Measurements from ENCODE around the gene TRABD2B.
A peak's percentile ranks its signal among the peaks of the same experiment; 100 is the strongest.

The TRABD2B gene

GRCh38 chr1:47951545-47952235 is 45.5 kb downstream of the TRABD2B start:
- H3K27ac ChIP-seq: no peak overlapping the region
- TF ChIP-seq, protein P1, sequence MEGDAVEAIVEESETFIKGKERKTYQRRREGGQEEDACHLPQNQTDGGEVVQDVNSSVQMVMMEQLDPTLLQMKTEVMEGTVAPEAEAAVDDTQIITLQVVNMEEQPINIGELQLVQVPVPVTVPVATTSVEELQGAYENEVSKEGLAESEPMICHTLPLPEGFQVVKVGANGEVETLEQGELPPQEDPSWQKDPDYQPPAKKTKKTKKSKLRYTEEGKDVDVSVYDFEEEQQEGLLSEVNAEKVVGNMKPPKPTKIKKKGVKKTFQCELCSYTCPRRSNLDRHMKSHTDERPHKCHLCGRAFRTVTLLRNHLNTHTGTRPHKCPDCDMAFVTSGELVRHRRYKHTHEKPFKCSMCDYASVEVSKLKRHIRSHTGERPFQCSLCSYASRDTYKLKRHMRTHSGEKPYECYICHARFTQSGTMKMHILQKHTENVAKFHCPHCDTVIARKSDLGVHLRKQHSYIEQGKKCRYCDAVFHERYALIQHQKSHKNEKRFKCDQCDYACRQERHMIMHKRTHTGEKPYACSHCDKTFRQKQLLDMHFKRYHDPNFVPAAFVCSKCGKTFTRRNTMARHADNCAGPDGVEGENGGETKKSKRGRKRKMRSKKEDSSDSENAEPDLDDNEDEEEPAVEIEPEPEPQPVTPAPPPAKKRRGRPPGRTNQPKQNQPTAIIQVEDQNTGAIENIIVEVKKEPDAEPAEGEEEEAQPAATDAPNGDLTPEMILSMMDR (conservative IDR thresholded peaks at IDR 0.05): no peak

DNA sequence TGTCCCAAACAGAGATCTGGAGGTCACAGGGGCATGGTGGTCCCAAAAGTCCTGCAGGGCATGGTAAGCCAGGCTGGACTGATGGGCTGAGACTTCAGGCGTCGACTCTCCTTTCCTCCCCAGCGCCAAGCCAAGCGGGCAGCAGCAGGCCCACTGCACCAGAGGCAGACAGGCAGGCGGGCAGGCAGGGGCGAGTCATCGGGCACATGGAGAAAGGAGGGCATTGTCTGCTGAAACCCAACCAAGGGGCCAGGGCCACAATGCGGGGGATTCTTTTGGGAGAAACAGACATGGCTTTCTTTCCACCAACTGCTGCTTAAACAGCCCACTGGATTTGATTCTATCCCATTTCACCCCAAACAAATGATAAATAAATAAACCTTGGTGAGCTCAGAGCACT is 46.2 kb downstream of the TRABD2B start:
- TF ChIP-seq, protein P1 (conservative IDR thresholded peaks at IDR 0.05): no peak
- no peak overlapping the region for H3K27ac ChIP-seq

- TF ChIP-seq, protein P1 (conservative IDR thresholded peaks at IDR 0.05): no peak
- H3K27ac ChIP-seq: no peak overlapping the region
These were observed 46.7 kb downstream of the TRABD2B start for GRCh38 chr1:47950471-47950870.

GRCh38 chr1:47948126-47948525 is 49.1 kb downstream of the TRABD2B start:
- TF ChIP-seq, protein P1 (conservative IDR thresholded peaks at IDR 0.05): peak; percentile 35
- H3K27ac ChIP-seq: no peak overlapping the region

- no peak overlapping the region for H3K27ac ChIP-seq
- TF ChIP-seq, protein P1 (conservative IDR thresholded peaks at IDR 0.05): no peak
These were observed 49.7 kb downstream of the TRABD2B start for GRCh38 chr1:47947531-47947930.

- H3K27ac ChIP-seq: peak overlapping the region; percentile 24
- TF ChIP-seq, protein P1 (conservative IDR thresholded peaks at IDR 0.05): no peak
These were observed 52.6 kb downstream of the TRABD2B start for GRCh38 chr1:47944561-47944960.

- no peak overlapping the region for H3K27ac ChIP-seq
- TF ChIP-seq, protein P1 (conservative IDR thresholded peaks at IDR 0.05): no peak
These were observed 55.0 kb downstream of the TRABD2B start for GRCh38 chr1:47942240-47942629.

Measured in VCaP (cell line).